SH-SY5Y (cell line): Measurements from ENCODE around the gene OTOG.

Source experiments
- GATA2 ChIP-seq: IDR thresholded peaks from 2 replicates; pipeline ENCODE4 v1.6.1; 2011; ENCODE audit warnings: mild to moderate bottlenecking, low read depth, low read length
- GATA3 ChIP-seq: IDR thresholded peaks from 2 replicates; pipeline ENCODE4 v1.6.1; 2011; ENCODE audit warnings: low read depth, mild to moderate bottlenecking, low read length, moderate library complexity

The OTOG gene

DNA sequence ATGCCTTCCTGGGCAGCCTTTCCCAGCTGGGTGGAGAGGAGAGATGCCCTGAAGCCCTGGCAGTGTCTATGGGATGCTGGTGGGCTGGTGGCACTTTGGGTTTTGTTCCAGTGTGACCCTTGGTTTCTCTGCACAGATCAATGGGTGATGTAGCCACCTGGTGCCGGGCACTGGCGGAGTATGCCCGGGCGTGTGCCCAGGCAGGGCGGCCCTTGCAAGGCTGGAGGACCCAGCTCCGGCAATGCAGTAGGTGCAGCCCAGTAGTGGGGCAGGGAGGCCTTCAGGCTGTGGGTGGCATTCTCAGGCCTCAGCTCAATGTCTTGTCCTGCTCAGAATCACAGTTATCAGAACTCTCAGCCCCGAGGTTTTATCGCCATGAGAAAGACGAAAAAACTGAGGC lies 11.9 kb downstream of the OTOG start:
- TF ChIP-seq GATA2: no peak
- no peak for TF ChIP-seq GATA3

DNA sequence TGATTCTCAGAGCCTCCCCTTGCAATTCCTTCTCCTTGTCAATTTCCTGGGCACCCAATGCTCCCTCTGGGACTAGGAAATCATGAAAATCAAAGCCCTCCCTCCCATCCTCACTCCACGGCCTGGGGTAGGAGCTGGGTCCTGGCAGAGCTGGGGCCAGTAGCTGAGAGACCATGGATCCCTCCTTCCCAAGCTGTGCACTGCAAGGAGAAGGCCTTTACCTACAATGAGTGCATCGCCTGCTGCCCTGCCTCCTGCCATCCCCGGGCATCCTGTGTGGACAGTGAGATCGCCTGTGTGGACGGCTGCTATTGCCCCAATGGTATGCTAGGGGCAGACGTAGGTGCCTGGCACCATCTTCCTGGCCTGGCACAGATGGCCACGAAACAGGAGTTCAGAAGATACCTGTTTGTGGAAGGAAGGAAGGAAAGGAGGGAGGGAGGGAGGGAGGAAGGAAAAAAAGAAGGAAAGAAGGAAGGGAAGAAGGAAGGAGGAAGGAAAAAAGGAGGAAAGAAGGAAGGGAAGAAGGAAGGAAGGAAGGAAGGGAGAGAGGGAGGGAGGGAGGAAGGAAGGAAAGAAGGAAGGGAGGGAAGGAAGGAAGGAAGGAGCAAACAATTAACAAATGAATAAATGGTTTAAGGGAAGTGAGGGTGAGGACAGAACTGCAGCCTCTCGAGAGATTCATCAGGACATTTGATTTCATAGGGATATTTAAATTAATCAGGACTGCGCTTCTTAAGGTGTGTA lies 12.5 kb downstream of the OTOG start:
- no peak for TF ChIP-seq GATA2
- no peak for TF ChIP-seq GATA3

DNA sequence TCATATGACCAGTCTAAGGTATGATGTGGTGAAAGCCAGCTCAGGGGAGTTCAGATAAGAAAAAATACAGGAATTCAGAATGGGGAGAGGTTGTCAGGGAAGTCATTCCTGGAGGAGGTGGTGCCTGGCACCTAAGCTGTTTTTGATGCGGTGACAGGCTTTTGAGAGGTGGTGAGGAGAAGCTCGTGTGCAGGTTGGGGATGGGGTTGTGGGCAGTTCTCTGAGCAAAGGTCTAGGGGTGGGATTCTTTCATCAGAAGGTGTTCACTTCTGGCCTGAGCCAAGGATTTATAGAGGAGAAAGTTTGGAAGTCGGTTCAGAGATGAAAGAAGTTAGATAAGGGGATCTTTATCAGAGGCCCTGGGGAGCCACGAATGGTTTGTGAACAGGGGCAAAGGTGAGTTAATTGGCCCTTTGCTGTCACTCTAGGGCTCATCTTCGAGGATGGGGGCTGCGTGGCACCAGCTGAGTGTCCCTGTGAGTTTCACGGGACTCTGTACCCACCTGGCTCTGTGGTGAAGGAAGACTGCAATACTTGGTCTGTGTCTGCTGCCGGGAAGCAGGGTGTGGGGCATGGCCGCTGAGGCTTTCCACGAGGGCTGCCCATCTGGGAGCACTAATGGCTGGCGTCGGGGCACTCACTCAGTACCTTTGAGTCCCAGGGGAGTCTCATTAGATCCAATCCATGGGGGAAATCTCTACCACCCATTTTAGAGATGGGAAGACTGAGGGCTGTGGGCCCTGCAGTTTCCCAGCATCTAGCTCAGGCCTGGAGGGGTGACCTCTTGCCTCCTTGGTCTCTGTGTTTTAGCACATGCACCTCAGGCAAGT lies 13.4 kb downstream of the OTOG start:
- no peak for TF ChIP-seq GATA2
- no peak for TF ChIP-seq GATA3

DNA sequence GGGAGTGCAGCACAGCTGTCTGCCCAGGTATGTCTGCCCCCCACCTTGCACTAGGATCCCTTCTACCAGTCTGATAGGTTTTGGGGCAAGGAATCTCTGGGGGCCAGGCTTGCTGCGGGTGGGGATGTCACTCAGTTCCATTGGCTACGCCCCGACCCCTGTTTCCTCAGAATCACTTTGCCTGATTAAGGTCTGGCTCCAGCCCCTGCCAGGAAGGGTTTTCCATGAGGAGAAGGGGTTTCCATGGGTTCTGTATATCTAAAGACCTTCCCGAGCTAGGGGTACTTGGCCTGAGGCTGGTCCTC lies 14.0 kb downstream of the OTOG start:
- no peak for TF ChIP-seq GATA3
- no peak for TF ChIP-seq GATA2

DNA sequence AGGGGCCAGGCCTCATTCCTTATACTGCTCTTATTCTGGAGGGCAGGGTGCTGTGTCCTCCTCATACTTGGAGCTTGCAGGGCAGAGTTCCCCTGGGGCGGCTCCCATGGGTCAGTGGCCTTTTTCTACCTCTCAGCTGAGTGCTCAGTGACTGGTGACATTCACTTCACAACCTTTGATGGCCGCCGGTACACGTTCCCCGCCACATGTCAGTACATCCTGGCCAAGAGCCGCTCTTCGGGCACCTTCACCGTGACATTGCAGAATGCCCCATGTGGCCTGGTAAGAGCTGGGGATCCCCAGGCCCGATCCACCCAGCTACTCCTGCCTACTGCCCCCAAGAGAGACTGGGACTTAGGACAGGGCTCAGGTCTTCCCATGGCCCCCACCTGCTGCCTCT lies 14.5 kb downstream of the OTOG start:
- no peak for TF ChIP-seq GATA3
- TF ChIP-seq GATA2: no peak

DNA sequence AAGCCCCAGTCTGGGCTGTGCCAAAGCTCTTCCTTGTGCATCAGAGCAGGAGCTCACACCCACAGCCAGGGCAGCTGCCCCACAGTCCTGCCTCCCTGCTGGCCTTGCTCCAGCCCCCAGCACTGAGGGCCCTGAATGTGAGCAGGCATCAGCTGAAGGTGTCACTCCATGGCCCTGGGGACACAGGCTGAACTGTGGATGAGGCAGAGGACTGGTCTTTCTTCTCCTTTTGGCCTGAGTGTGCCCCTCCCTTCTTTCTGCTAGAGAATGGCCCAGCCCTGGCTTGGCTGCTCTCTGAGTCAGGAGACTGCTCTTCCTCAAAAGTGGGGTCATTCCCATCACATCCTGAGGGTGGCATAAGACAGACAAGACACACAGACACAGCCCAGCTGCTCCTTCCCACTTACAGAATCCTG lies 16.2 kb downstream of the OTOG start:
- no peak for TF ChIP-seq GATA2
- TF ChIP-seq GATA3: no peak

DNA sequence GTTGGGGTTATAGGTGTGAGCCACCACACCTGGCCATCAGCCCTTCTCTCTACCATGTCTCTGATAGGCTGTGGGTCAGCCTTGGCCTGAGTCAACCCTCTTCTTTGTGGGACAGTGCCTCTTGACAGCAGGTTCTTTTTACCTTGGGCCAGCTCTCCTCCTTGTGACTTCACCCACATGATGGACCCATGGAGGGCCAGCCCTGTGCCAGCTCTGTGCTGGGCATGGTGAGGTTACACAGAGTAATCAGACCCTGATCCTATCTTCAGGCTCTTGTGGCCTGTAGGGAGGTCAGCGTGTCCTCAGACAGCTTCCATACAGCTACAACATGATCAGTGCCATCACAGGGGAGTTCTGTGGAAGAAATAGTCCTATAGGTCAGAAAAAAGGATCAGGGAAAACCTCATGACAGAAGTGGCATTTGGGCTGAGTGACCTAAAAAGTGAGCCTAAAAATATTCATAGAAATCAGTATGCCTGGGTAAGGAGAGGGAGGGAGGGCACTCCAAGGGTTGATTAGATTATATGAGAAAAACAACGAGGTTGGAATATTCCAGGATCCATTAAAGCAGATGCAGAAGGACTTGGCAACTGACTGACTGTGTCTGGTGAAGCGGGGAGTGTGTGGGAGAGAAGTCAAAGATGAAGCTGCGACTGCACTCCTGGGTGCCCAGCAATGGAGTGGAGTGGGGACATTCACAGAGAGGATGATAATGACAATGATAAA lies 17.1 kb downstream of the OTOG start:
- TF ChIP-seq GATA2 (no peak), GATA3 (no peak)

DNA sequence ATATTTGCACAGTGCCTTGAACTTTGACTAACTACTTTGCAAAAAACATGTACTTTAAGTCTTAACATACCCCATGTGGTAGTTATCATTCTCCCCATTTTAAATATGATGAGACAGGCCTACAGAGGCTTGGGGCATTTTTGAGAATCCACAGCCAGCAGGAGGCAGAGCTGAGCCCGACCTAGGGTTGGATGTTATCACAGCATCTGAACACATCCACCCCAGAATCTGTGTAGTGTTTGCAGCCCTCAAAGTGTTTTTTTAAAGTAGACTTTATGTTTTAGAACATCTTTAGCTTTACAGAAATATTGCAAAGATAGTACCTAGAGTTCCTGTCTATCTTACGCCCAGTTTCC lies 17.6 kb downstream of the OTOG start:
- no peak for TF ChIP-seq GATA3
- TF ChIP-seq GATA2: no peak

DNA sequence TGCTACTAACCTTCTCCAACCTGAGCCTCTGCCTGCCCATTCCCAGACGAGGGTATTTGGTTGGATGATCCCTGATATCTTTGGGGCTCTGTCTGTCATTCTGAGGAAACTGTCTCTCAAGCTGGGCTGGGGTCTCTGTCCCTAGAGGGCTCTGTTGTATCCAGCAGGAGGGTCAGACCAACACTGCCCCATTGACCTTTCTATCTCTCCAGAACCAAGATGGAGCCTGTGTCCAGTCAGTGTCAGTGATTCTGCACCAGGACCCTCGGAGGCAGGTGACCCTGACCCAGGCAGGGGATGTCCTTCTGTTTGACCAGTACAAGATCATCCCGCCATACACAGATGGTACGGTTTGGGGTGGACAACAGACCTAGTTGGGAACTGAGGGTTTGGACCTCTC lies 21.9 kb downstream of the OTOG start:
- TF ChIP-seq GATA3 (no peak), GATA2 (no peak)

DNA sequence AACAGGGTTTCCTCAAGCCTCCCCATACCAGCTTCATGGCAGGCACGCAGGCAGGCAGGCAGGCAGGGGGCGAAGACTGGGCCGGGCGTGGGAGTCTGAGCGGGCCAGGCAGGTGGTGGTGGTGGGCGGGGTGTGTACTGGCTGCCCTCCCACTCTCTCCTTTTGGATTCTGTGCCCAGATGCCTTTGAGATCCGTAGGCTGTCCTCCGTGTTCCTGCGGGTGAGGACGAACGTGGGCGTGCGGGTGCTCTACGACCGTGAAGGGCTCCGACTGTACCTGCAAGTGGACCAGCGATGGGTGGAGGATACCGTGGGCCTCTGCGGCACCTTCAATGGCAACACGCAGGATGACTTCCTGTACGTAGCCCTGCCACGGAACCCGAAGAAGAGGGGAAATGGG lies 23.0 kb downstream of the OTOG start:
- TF ChIP-seq GATA3 (no peak), GATA2 (no peak)

DNA sequence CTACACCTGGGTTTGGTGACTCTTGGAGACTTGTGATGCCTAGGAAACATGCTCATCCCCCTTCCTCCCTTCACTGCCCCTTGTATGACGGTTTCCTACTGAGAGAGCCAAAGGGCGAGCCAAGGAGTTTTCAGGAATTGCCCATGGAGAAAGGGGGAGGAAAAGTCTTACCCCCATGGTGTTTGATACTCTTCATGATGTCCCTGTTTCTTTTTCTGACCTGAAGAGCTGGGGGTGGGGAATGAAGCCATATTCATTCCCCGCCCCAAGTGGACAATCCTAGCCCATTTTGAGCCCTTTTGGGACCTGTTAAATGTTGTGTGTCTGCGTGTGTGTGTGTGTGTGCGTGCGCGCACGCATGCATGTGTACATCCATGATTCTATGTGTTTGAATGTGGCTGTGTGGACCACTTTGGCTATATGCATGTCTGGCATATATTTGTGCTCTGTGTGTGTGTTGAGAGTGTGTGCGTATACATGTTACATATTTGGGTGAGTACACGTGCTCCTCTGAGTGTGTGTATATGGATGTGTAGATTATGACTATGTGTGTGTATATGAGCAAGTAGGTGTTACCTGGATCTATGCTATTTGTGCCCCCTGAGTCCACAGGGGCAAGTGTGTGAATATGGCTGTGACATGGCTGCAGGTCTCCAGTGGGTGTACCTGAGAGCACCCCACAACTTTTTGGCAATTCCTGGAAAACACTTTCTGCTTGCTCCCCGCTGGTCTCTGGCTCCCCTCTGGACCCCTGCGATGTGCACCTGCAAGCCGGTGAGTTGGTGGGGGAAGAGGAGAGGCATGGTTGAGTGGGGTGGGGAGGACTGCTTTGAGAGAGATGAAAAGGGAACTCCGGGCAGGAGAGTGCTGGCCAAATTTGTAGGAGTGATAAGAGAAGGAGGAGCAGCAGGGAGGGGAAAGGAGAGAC lies 24.6 kb downstream of the OTOG start:
- TF ChIP-seq GATA2 (no peak), GATA3 (no peak)

DNA sequence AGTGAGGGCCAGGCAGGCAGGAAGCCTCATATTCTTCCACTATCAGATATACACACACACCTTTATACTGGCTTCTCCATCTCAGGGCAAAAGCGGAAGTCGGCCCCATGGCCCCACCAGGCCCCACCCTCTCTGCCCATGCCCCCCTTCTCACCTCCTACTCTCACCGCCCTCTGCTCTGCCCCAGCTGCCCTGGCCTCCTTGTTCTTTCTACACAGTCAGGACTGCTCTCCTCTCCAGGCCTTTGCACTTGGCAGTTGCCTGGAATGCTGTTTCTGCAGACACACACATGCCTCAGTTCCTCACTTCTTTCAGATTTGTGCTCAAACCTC lies 25.3 kb downstream of the OTOG start:
- no peak for TF ChIP-seq GATA3
- TF ChIP-seq GATA2: no peak

DNA sequence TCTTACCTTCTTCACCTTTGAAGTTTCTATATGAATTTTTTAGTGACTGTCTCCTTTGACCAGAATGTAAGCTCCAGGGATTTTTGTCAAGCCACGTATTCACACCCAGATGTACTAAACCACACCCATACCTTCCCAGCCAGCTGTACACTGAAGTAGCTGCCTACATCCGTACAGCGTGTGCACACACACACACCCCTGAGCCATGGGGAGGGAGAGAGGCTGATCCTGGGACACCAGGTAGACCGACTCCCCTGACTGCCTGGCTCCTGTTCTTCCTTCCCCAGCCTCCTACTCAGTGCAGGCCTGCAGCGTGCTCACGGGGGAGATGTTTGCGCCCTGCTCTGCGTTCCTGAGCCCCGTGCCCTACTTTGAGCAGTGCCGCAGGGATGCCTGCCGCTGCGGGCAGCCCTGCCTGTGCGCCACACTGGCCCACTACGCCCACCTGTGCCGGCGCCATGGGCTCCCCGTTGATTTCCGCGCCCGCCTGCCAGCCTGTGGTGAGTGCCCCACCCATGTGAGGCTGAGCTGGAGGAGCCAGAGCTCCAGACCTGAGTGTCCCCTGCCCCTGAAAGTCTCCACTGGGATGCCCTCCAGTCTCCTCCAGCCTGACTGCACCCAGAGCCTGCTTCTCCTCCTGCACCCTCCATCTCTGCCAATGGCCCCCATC lies 25.9 kb downstream of the OTOG start:
- no peak for TF ChIP-seq GATA3
- no peak for TF ChIP-seq GATA2
